Measurements from ENCODE around the gene XPNPEP2. TPM values are rescaled to one million over a fixed set of nuclear protein-coding genes. Genes with fewer than 3 reads are reported as not detected.
A peak's percentile ranks its signal among the peaks of the same experiment; 100 is the strongest.

Gene XPNPEP2
- total RNA-seq, 2 donors from 2014 or later, result 0.52 to 5.6 TPM

- 82 to 83% methylated on average over 6 to 9 of the region's 13 CpGs for WGBS, 2 donors
- no peaks in the 10 kb centered on the region for H3K27me3 ChIP-seq
- peak in 2 of 4 donors; percentile 17 to 62 for DNase-seq
- no peaks in the 10 kb centered on the region for H3K9me3 ChIP-seq
- intact Hi-C loops (cut with DNase I), result no loop called here
- no peaks in the 10 kb centered on the region for H3K4me1 ChIP-seq
- H3K27ac ChIP-seq, result peak within 1 kb of the TSS in 1 of 4 donors; percentile 41
- ATAC-seq, result no peak
- H3K36me3 ChIP-seq (replicated peaks in 1 of 2; ENCODE audit: insufficient read depth in 1 of 2, low read depth in 2 of 2), result no peaks in the 10 kb centered on the region
- H3K4me3 ChIP-seq, result no peak within 1 kb of the TSS
- no peak for TF ChIP-seq CTCF (IDR thresholded peaks at IDR 0.05)
- peak in 2 of 3 donors; percentile 19 to 47 for TF ChIP-seq POLR2A (IDR thresholded peaks at IDR 0.05)
These were observed 41.0 kb downstream of the XPNPEP2 start, which contains the start of gene SASH3 for GRCh38 chrX:129779747-129780146. TSS of gene SASH3 (plus strand) at chrX:129779949. CDS start at chrX:129780098, 149 bp downstream.

GRCh38 chrX:129780441-129781105, 41.8 kb downstream of the XPNPEP2 start:
- H3K36me3 ChIP-seq (replicated peaks in 1 of 2; ENCODE audit: insufficient read depth in 1 of 2, low read depth in 2 of 2), result no peaks in the 10 kb centered on the region
- H3K9me3 ChIP-seq, result no peaks in the 10 kb centered on the region
- intact Hi-C loops (cut with DNase I), result no loop called here
- TF ChIP-seq CTCF (IDR thresholded peaks at IDR 0.05) (no peak), POLR2A (IDR thresholded peaks at IDR 0.05) (no peak)
- no peaks in the 10 kb centered on the region for H3K27me3 ChIP-seq
- 76 to 88% methylated on average over 6 of the region's 6 CpGs for WGBS, 2 donors
- DNase-seq (no peak), ATAC-seq (no peak)
- H3K4me3 ChIP-seq, result no peak overlapping the region
- H3K4me1 ChIP-seq, result no peaks in the 10 kb centered on the region
- H3K27ac ChIP-seq, result peak overlapping the region in 1 of 4 donors; percentile 41

- DNase-seq, result peak in 2 of 4 donors; percentile 25 to 58
- no peaks in the 10 kb centered on the region for H3K27me3 ChIP-seq
- TF ChIP-seq CTCF (IDR thresholded peaks at IDR 0.05) (no peak), POLR2A (IDR thresholded peaks at IDR 0.05) (peak in 1 of 3 donors; percentile 11)
- intact Hi-C loops (cut with DNase I), result no loop called here
- WGBS, 2 donors, result 56 to 83% methylated on average over 2 to 5 of the region's 8 CpGs
- no peak for ATAC-seq
- no peak overlapping the region for H3K4me3 ChIP-seq
- H3K9me3 ChIP-seq, result no peaks in the 10 kb centered on the region
- no peaks in the 10 kb centered on the region for H3K36me3 ChIP-seq (replicated peaks in 1 of 2; ENCODE audit: insufficient read depth in 1 of 2, low read depth in 2 of 2)
- H3K27ac ChIP-seq, result peak overlapping the region in 1 of 4 donors; percentile 41
- no peaks in the 10 kb centered on the region for H3K4me1 ChIP-seq
These were observed 42.4 kb downstream of the XPNPEP2 start for GRCh38 chrX:129781134-129781672.

GRCh38 chrX:129781680-129782495, 43.1 kb downstream of the XPNPEP2 start:
- H3K36me3 ChIP-seq (replicated peaks in 1 of 2; ENCODE audit: insufficient read depth in 1 of 2, low read depth in 2 of 2), result no peaks in the 10 kb centered on the region
- no peak overlapping the region for H3K4me3 ChIP-seq
- no peak for TF ChIP-seq POLR2A (IDR thresholded peaks at IDR 0.05)
- H3K4me1 ChIP-seq, result no peaks in the 10 kb centered on the region
- ATAC-seq, result no peak
- WGBS, 2 donors, result 71 to 80% methylated on average over 2 to 9 of the region's 10 CpGs
- DNase-seq, result no peak
- intact Hi-C loops (cut with DNase I), result no loop called here
- no peaks in the 10 kb centered on the region for H3K27me3 ChIP-seq
- H3K9me3 ChIP-seq, result no peaks in the 10 kb centered on the region
- no peak overlapping the region for H3K27ac ChIP-seq

DNA sequence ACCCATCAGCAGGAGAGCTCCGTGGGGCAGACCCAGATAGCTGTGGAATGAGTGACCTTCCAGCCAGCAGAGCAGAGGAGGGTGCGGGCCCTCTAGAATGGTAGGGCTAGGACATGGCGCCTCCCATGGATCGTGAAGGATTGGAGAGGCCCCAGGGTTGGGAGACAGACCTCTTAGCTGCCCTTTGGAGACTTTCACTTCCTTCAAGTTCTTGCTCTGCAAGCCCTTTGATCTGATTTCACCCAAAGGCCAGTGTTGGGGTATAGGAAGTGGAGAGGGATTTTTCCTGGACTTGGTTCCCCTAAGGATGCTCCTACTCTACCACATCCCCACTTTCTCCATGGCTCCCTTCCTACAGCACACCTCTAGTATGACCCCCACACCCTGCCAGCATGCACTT, 43.9 kb downstream of the XPNPEP2 start:
- intact Hi-C loops (cut with DNase I), result no loop called here

More for the DNA sequence above, 43.9 kb downstream of the XPNPEP2 start:
- 75% methylated on average over 4 of the region's 4 CpGs; no CpG with 5 or more reads in 1 of the 2 donors for WGBS, 2 donors
- Histone ChIP-seq H3K4me1 (no peaks in the 10 kb centered on the region), H3K27ac (no peak overlapping the region), H3K4me3 (no peak overlapping the region), H3K36me3 (replicated peaks in 1 of 2; ENCODE audit: insufficient read depth in 1 of 2, low read depth in 2 of 2) (no peaks in the 10 kb centered on the region), H3K9me3 (no peaks in the 10 kb centered on the region), H3K27me3 (no peaks in the 10 kb centered on the region)
- TF ChIP-seq CTCF (IDR thresholded peaks at IDR 0.05), result no peak
- no peak for TF ChIP-seq POLR2A (IDR thresholded peaks at IDR 0.05)
- ATAC-seq (no peak), DNase-seq (no peak)
